Measurements from ENCODE around the gene FIBCD1.
"Not testable (repeated sequence)": the region's sequence is repeated elsewhere in the genome, so short reads cannot be mapped to it uniquely, and the experiment has no call there.

FIBCD1 gene

DNA sequence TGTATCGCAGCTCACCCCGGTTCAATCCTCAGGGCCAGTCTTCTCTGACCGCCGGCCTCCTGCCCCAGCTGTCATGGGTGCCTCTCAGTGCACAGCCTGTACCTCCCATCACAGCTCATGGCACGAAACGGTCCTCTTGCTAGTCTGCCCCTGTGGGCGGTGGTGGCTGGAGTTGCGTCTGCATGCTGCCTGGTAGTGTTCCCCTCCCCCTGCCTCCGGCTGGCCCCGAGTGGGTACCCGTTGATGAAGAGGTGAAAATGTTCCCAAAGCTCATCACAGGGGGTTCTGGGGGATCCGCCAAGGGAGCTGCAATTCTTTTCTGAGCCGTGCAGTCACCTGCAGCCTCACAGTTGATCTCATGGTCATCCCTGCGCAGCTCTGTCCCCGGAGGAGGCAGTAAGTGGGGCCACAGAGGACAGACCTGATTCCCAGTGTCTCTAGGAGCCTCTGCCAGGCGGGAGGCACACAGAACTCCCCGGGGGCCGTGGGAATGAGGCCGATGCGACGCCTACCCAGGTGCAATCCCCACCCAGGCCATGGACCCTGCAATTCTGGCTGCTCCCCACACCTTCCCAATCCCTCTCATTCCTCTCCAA is 34.7 kb upstream of the FIBCD1 start:
- no peak for DNase-seq

DNA sequence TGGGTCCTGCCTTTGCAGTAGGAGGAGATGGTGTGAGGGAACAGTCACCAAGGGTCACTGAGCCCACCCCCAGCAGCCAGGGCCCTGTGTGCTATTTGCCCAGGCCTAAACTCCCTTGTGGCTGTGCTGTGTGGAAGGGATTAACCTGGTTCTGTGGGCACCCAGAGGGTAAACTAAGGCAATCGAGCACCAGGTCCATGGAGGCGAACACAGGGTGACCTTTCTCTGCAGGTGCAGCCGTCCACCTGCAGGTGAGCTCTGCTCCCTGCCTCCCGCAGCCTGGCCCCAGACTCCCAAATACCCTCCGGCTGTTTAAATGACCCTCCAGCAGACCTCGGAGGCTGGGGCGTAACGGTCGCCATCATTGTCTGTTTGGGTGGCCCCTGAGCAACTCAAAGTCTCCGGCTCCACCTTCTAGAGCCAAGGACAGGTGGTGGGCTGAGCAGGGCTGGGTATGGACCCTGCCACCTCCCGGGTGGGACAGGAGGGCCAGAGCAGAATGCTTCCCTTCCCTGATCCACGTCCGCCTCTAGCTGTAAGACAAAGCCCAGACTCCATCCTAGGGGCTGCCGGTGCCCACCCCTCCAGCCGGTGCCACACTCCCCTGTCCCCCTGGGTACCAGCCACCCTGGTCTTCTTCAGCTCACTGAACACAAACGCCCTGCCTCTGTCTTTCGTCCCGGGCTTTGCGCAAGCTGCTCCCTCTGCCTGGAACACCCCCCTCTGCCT is 34.1 kb upstream of the FIBCD1 start:
- DNase-seq: no peak

DNA sequence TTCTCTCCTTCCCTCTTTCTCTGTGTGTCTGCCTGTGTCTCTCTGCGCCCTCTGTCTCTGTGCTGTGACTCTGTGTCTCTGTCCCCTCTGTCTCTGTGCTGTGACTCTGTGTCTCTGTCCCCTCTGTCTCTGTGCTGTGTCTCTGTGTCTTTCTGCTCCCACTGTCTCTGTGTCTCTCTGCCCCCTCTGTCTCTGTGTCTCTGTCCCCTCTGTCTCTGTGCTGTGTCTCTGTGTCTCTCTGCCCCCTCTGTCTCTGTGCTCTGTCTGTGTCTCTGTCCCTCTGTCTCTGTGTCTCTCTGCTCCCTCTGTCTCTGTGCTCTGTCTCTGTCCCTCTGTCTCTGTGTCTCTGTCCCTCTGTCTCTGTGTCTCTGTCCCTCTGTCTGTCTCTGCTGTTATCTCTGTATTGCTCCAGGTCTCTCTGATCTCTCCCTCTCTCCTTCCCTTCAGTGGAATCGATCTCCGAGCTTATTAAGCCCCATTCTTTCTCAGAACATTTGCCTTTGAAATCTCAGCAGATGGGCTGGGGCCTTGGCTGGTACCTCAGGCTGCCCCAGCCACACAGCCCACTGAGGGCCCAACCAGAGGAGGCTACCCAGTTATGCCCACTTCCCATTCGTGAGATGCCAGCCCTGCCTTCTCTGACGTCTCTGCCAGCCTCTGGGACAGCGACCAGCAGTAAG is 33.4 kb upstream of the FIBCD1 start:
- no peak for DNase-seq

DNA sequence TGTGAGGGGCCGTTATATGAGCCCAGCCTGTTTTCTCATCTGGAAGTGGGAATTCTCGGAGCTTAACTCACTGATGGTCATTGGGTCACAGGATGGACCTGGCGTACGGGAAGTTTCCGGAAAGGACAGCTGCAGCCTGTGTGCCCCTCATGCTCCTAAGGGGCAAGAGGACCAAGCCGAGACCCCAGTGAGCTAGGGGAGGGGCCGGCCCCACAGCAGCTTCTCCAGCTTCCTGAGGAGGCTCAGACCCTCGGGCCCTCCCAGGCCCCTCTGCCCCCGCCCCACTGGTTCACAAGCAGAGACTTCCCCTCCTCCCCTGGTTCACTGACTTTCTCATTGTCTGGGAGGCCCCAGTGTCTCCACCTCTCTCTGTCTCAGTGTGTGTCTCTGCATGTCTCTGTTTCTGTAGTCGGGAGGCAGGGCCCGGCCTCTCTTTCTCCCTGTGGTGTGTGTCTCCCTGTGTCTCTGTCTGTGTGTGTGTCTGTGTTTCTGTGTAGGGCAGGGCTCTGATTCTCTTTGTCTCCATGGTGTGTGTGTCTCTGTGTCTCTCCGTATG is 32.3 kb upstream of the FIBCD1 start:
- no peak for DNase-seq

DNA sequence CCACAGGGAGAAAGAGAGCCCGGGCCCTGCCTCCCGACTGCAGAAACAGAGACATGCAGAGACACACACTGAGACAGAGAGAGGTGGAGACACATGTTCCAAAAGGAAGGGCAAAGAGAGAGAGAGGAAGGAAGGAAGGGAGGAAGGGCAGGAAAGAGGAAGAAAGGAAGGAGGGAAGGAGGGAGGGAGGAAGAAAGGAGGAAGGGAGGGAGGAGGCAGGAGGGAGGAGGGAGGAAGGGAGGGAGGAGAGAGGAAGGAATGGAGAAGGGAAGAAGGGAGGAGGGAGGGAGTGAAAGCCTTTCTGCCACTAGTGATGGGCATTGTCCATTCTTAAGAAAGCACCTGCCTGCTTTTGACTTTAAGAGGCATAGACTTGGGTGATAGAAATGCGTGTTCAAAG is 31.8 kb upstream of the FIBCD1 start:
- no peak for DNase-seq

DNA sequence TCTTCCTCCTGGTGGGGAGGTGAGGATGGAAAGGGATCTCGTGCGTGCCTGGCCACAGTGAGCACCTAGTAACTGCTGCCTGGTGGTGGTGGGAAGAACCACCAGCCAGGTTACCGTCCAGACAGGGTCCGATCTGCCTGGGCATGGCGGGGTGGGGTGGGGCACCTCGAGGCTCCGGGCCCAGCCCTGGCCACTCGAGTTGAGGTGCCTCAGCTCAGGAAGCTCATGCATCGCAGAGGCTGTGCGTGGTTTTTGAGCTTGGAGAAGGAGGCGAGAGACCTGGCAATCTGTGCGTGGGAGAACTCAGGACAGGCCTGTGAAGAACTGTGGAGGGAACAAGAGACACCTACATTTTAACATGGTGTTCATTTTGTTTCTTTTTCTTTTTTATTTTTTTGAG is 31.0 kb upstream of the FIBCD1 start:
- DNase-seq: no peak

DNA sequence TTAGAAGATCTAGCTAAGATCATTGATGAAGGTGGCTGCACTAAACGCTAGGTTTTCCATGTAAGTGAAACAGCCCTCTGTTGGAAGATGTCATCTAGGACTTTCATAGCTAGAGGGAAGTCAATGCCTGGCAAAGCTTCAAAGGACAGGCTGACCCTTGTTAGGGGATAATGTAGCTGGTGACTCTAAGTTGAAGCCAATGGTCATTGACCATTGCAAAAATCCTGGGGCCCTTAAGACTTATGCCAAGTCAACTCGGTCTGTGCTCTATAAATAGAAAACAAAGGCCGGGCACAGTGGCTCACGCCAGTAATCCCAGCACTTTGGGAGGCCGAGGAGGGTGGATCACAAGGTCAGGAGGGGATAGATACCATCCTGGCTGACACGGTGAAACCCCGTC is 26.6 kb upstream of the FIBCD1 start:
- DNase-seq: no peak

DNA sequence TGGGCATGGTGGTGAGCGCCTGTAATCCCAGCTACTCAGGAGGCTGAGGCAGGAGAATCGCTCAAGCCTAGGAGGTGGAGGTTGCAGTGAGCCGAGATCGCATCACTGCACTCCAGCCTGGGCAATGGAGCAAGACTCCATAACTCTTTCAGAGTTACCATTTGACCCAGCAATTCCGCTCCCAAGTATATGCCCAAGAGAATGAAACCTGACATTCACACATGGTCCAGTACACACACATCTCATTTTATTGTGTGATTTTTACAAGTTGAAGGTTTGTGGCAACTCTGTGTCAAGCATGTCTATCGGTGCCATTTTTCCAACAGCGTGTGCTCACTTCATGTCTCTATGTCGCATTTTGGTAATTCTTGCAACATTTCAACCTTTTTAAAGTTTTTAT is 24.9 kb upstream of the FIBCD1 start:
- DNase-seq: no peak

DNA sequence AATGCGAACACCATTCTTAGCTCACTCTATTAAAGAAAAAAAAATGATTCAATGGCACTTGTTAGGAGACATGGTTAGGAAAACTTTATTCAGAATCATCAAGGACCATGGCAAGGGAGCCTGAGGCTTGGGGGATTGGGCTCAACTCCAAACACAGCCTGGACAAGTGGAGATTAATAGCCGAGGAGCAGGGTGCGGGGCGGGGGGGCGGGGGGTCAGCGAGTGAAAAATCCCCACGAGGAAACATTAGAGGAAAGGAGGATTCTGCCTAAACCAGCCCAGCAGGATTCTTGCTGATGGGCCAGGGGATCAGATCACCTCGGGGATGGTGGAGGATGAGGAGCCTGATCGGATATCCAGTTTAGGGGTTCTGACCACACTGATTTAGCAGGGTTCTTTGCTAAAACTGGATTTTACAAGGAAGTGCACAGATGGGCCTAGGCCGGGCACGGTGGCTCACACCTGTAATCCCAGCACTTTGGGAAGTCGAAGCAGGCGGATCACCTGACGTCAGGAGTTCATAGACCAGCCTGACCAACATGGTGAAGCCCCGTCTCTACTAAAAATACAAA is 24.4 kb upstream of the FIBCD1 start:
- DNase-seq: no peak

DNA sequence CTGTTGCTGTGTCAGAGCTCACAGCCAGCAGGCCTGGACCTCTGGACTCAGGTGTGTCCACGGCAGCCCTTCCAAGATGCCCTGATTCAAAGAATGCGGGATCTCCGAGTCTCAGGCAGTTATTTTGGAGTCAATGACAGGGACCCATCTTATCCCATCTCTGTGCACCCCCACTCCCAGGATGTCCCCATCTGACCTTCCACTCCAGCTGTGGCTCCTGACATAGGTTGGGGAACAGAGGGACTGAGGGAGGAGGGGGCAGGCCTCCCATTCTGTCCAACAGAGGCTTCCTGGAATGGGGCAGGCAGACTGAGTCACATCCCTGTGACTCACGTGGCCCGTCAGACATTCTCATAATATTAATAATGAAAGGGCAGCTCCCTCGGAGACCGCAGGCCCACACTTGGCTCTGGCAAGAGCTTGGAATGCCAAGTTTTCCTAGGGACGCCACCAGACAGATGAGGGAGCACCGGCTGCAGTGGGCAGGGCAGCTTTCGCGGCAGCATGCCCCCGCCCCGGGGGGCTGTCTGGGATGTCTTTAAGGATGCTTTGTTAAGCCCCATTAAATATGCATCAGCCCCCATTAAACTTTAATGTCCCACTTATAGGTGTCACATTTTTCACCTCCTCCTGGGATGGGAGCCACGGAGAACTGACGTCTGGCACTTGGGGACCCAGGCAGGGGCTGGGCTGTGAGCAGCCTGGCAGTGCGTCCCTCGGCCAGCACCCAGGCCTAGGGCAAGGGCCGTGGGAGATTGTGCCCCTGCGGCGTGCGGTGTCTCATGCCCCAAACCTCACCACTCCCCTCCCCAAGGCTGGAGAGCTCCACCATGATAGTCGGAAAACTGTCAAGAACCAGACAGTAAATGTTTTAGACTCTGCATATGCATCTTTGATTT is 23.6 kb upstream of the FIBCD1 start:
- DNase-seq: no peak

DNA sequence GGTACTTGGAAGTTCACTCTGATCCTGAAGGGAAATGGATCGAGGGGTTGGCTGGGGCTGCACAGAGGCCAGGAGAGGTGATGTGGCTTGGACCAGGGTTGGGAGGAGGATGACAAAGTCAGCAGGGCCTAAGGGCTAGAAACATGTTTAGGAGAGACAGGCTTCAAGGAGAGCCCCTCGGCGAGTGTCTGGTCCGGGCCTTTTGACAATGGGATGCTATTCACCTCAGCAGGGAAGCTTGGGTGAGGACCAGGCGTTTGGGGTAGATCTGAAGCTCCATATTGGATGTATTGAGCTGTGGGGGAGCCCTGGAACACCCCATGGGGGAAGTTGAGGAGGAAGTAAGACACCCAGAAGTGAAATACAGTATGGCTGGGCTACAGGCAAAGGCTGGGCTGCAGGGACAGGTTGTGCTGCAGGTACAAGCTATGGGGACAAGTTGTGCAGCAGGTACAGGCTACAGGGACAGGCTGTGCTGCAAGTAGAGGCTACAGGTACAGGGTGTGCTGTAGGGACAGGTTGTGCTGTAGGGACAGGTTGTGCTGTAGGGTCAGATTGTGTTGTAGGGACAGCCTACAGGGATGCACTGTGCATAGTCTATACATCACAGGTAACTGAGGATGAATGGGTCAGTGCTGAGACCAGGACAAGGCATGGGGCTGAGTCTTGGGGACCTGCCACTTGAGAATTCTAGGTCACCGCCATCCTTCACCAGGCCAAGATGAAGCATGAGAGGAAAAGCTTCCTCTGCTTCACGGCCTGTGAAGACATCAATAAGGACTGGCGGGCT is 22.7 kb upstream of the FIBCD1 start:
- no peak for DNase-seq

DNA sequence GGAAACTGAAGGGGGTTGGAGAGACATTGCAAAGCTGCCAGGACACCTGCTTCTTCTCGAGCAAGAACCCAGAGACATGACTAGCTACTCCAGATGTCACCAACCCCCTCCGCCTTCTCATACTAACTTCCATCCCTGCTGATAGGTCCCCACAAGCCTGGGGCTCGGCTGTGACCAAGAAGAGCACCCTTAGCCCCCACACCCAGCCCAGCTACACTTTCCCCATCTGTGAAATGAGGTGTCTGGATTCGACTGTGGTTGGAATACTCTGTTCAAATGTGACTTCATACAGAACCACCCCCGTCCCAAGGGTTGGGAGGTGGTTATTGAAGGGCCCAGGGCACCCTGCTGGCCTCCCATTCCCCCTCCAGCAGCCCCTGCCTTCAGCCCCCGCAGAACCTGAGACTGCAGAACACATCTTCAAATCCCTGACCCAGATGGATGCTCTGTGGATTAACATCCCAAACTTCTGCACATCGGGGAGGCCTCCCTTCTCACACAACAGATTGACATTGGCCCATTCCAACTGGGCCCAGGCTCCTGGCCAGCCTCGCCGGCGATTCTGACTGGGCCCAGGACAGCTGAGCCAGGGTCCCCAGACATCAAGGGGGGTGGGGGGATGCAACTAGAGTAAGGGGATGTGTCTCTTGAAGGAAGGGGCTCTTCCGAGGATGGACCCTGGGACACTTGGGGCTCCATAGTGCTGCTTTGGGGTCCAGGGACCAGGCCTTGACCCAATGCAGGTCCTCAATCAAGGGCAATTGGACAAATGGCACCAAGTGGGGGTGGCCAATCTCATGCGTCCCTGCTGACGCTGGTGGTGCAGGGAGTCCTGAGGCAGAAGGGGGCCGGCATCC is 21.7 kb upstream of the FIBCD1 start:
- DNase-seq: no peak

DNA sequence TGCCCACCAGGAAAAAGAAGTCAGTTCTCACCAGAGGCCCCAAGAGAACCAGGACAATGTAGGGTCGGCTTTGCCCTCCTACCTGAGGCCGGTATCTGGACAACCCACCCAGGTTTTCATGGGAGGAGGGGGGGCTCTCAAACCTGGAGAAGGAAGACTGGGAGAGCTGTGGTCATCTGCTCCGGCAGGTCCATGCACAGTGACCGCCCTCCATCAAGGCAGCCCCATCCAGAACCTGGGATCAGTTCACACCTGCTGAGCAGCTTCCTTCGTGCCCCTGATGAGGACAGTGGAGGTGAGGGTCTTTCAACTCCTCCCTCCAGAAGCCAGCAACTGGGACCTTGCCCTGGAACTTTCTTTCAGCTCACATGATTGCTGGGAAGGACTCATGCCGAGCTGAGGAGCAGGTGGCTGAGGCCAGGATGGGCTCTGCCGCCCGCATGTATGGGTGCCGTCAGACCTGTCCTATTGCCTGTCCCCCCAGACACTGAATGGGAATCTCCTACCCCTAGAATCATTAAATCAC is 20.8 kb upstream of the FIBCD1 start:
- DNase-seq: no peak

DNA sequence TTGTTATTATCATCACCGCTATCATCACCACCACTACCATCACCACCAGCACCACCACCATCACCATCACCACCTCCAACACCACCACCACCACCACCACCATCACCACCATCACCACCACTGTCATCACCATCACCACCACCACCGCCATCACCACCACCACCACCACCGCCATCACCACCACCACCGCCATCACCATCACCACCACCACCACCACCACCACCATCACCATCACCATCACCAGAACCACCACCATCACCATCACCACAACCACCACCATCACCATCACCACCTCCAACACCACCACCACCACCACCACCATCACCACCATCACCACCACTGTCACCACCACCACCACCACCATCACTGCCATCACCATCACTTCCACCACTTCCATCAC is 19.5 kb upstream of the FIBCD1 start:
- DNase-seq: not testable (repeated sequence)

DNA sequence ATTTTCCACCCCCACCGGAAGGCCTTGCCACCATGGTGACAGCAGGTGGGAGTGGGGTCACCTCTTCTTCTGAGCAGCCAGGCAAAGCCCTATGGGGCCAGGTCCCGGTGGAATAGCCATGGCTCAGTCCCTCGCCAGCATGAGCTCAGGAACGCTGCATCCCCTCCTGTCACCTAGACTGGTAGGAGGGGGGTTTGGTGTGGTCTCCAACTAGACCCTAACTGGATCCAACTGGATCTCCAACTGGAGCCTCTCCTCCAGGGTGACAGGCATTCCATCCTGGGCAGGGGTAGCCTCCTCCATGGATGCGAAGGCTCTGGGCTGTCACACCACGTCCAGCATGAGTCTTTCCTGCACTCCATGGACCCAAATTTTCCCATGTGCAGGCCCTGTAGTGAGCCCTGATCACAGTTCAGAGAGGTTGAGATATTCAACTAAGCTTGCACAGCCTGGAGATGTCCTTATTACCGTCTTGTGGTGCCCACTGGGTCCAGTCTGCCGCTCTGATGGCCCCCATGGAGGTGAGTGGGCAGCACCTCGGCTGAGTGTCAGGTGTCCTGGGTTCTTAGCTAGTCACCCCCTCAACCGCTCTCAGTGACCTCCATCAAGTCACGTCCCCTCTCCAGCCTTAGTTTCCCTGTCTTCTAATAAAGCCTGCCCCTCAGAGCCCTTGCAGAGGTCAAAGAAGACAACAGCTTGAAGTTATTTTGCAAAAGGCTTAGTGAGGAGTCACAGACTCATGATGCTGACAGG is 18.6 kb upstream of the FIBCD1 start:
- DNase-seq: no peak

DNA sequence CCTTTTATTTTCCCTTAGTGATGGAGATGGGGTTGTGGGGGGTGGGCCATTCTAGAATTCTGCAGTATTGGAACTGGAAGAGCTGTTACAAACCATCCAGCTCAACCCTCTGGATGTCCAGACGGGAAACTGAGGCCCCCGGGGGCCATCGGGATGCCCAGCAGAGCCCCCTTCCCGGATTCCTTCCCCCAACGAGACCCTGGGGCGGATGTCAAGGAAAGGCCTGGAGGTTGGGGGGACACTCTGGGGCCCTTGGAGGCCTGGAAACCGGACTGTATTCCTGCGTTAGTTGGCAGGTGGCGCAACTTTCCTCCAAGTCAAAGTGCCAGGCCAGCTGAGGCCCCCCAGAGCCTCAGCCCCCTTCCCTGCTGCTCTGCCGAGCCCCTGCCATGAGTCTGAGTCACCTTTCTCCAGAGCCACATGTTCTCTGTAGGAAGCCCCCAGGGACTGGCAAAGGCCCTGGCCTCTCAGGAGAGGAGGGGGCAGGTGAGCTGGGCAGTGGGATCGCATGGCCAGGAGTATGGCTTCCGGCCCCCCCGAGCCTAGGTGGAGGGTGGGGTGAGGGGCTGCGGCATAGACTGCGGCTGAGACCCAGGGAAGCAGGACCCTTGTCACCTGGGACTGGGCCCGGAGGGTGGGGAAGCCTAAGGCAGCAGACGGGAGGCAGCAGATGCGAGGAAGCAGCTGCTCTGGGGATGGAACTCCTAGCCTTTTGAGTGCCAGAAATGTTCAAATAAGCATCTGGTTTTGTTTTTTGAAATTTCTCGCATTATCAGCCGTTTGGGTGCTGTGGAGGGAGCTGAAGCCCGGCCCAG is 17.8 kb upstream of the FIBCD1 start:
- DNase-seq: no peak

DNA sequence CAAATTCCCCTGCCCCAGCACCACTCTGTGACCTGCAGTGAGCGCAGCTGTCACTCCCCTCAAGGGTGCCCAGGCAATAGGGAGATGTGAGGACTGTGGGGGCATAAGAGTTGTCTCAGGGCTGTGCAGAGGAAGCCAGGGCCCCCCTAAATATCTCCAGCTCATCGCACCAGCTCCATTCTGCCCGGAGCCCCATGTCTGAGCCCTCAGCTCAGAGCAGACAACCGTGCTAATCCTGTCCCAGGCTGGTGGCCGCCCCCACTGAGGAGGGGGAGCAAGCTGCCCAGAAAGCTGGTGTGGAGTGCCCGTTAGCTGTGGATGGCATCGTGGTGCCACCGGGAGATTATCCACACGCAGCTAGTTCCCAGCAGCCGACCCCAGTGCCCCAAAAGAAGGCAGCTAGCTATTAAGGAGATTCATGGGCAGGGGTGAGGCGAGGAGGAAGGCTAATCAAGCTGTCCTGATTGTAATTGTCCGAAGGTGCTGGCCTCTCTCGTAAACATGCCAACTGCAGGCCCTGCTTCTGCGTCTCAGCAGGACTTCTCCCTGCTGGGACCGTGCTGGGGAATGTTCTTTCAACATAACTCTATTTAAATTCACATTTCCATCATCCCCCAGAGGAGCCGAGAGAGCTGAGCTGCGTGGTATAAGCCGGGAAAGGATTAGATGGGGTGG is 17.0 kb upstream of the FIBCD1 start:
- no peak for DNase-seq

DNA sequence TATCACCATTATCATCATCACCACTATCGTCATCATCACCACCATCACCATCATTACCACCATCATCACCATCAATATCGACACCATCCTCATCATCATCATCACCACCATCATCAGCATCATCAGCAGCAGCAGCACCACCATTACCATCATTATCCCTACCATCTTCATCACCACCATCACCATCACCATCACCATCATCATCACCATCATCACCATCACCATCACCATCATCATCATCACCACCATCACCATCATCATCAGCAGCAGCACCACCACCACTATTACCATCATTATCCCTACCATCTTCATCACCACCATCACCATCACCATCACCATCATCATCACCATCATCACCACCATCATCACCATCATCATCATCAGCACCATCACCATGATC is 15.9 kb upstream of the FIBCD1 start:
- DNase-seq: not testable (repeated sequence)

Measured in NCI-H1930 (cell line).